Neural cell (in vitro differentiated cells): ENCODE measurements around the gene AFDN.

Source experiments
- EP300 ChIP-seq: fragments of 450-650 bp; conservative IDR thresholded peaks from 2 replicates; pipeline ENCODE4 v1.6.1; 2014; ENCODE audit warnings: antibody characterized with exemption, mild to moderate bottlenecking, moderate library complexity; ENCODE audit not compliant: poor library complexity, severe bottlenecking
- EZH2 ChIP-seq: fragments of 200-600, 300-800 bp; shearing (Covaris generic), sonication (generic); IDR thresholded peaks from 2 replicates; pipeline ENCODE4 v1.6.1; 2014; ENCODE audit warnings: antibody characterized with exemption, low read length, borderline replicate concordance, mild to moderate bottlenecking; ENCODE audit not compliant: insufficient read depth, poor library complexity, severe bottlenecking
- MXI1 ChIP-seq: fragments of 450-650 bp; conservative IDR thresholded peaks from 2 replicates; pipeline ENCODE4 v1.6.1; 2014; ENCODE audit warnings: antibody characterized with exemption, mild to moderate bottlenecking; ENCODE audit not compliant: poor library complexity, severe bottlenecking
- POLR2AphosphoS5 ChIP-seq: IDR thresholded peaks from 2 replicates; pipeline ENCODE4 v1.6.1; 2012
- REST ChIP-seq: IDR thresholded peaks from 2 replicates; pipeline ENCODE4 v1.6.1; 2012; ENCODE audit warnings: borderline replicate concordance
- SMC3 ChIP-seq: fragments of 450-650 bp; conservative IDR thresholded peaks from 2 replicates; pipeline ENCODE4 v1.6.1; 2014; ENCODE audit warnings: antibody characterized with exemption, mild to moderate bottlenecking, moderate library complexity; ENCODE audit not compliant: poor library complexity
- TAF1 ChIP-seq: IDR thresholded peaks from 2 replicates; pipeline ENCODE4 v1.6.1; 2012; ENCODE audit warnings: low read depth
- TF ChIP-seq, protein P1 (sequence below): fragments of 450-650 bp; IDR thresholded peaks from 2 replicates; pipeline ENCODE4 v1.5.1; 2014; ENCODE audit warnings: antibody characterized with exemption, mild to moderate bottlenecking, moderate library complexity; ENCODE audit not compliant: poor library complexity, severe bottlenecking

DNA sequence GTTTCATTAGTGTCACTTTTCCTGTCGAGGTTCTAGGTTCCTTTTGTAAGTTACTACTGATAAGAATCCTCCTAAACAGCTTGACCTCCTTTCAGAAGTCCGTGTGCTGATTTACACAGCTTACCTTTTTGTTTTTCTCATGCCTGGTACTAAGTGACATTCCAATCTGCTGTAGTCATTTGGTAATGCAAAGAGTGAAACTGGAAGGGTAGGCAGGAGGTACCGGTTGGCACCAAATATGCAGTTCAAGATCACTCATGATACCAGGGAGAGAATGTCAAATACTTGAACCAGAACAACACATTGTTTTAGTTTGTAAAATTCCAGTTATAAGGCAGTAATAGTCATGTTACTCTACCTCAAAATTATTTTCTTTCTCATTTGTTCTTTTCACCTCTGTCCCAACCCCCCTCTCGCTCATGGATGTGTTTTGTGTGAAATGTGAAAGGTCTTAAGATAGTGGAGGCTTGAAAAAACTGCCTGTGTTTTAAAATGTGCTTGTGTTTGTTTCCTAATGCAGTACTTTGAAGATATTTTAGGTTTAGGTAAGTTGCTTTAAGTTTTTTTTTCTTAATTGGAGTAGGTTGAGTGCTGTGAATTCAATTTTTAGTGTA, 23.2 kb downstream of the AFDN start:
- TF ChIP-seq SMC3 (no peak), POLR2AphosphoS5 (no peak), TAF1 (no peak), EP300 (no peak), REST (no peak), EZH2 (no peak), MXI1 (no peak)
- TF ChIP-seq, protein P1, sequence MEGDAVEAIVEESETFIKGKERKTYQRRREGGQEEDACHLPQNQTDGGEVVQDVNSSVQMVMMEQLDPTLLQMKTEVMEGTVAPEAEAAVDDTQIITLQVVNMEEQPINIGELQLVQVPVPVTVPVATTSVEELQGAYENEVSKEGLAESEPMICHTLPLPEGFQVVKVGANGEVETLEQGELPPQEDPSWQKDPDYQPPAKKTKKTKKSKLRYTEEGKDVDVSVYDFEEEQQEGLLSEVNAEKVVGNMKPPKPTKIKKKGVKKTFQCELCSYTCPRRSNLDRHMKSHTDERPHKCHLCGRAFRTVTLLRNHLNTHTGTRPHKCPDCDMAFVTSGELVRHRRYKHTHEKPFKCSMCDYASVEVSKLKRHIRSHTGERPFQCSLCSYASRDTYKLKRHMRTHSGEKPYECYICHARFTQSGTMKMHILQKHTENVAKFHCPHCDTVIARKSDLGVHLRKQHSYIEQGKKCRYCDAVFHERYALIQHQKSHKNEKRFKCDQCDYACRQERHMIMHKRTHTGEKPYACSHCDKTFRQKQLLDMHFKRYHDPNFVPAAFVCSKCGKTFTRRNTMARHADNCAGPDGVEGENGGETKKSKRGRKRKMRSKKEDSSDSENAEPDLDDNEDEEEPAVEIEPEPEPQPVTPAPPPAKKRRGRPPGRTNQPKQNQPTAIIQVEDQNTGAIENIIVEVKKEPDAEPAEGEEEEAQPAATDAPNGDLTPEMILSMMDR: no peak
